Effector CD8-positive, alpha-beta T cell (primary cell): ENCODE measurements around the gene PHACTR3.

Source experiments
- DNase-seq: peaks from one replicate; lab custom pipeline; 2025; lab: John Stamatoyannopoulos, UW

PHACTR3 gene

DNA sequence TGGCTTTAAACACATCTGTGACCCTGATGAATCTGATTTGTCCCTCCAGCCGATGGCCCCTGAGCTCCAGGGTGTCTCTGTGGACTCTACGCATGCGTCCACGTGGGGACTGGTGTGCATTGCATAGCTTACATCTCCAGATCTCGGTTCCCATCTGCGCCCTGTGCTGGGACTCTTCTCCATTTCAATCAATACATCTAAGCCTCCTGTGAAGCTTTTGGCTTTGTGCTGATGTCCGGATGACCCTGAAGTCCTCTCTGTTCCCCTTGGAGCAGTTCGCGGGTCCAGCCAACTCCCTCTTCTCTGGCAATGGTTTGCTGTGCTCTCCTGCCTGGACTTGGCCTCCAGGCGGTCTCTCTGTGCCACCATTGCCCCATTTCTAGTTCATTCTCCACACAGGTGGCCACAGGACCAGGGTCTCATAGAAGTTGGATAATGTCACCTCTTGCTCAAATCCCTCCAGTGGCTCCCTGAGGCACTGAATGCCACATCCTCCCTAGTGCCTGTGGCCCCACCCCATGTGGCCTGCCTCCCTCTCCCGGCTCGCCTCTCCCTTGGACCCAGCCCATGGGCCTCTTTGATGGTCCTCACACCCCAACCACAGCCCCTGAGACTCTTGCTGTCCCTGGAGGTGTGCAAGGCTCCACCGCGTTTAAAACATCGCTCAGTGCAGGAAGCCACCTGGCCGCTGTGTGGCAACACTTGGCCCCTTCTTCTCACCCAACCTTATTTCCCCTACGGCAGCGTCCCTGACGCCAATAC lies 173.7 kb downstream of the PHACTR3 start:
- no peak for DNase-seq

DNA sequence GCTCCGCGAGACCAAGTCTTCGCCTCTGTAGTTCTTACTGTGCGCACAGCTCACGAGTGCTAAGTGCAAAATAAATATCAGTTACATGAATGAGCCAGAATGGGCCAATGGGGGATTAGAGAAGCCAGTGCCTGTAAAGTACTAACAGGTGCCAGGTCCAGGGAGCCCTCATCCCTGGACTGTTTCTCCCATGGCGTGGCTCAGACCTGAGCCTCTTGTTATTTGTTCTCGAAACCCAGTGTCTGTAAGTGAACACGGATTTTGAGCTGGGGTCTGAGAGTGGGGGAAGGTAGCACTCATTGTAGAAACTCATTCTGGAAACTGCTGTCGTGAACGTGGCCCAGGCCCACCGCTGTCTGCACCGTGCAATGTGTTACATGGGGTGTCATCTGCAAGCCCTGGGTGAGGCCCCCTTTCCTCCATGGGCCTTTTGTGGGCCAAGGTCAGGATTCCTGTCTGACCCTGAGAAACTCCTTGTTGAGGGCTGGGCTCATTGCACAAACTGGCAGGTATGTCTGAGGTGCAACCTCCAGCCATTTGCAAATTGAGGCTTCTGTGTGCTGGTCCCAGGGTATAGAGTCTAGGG lies 174.4 kb downstream of the PHACTR3 start:
- DNase-seq: no peak

DNA sequence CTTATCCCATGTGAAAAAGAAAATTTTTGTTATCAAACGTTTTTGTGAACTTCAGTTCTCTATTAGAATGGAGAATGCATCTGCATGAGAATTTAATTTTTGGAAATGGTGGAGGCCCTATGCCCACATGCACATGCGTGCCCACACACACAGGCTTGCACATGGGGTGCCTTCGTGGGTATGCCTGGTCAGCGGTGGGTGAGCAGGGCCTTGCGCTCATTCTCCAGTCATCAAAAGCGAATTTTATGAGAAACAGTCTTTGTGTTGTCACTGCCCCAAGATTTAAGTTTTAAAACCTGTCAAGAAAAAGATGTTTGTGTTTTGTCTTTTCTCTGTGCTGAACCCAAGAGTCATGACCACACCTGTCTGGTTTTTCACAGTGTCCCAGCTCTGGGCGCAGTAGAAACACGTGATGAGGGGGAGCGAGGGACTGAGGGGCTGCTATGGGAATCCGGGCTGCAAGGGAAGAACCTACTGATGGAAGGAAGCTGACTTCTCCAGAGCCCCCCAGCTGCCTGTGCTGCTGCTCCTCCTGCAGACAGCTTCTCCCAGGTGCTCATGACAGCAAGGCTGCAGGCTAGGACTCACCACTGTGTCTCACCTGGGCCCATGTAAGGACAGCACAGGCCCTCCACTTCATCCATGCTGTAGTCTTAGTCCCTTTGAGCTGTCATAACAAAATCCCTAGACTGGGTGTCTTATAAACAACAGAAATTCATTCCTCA lies 175.5 kb downstream of the PHACTR3 start:
- no peak for DNase-seq

DNA sequence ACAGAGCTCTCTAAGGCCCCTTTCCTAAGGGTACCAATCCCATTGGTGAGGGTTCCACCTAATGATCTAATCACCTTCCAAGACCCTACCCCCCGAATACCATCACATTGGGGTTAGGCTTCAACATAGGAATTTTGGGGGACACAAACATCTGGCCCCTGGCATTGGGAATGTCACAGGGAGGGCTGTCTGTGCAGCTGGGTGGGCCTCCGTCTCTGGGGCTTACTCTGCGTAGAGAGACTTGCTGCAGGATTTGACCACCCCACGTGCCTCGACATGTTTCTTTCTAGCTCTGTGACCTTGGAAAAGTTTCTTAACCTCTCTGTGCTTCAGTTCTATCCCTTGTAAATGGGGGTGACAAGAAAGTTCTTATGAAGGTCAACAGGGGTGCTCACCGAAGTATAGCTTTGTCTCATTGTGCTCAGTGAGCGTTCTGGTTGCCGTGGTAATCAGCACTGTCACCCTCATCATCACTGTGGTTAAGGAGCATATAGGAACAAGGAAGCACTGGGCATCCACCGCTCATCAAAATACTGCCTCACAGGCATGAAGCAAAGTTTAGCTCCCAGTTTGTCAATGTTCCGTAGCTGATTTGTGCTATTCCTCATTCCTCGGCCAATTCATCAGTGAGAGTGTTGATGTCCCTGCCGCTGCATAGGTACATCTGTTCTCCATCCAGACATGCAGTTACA lies 176.3 kb downstream of the PHACTR3 start:
- no peak for DNase-seq

DNA sequence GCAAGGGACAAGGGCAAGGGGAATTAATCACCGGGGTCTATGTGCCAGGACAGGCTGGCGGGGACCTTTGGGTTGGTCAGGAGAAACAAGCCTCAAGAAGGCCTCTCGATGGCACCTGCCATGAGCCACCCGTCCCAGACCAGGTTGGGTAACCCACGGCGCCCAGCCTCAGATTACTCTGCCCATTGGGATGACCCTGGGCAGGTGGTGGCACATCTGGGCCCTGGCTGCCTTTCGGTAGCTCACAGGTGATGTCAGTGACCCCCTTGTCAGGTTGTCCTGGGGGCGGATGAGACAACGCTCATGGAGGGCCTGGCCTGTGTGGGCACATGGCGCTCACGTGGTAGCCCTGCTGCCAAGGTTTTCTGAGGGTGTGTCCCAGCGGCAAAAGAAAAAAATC lies 176.9 kb downstream of the PHACTR3 start:
- DNase-seq: no peak

DNA sequence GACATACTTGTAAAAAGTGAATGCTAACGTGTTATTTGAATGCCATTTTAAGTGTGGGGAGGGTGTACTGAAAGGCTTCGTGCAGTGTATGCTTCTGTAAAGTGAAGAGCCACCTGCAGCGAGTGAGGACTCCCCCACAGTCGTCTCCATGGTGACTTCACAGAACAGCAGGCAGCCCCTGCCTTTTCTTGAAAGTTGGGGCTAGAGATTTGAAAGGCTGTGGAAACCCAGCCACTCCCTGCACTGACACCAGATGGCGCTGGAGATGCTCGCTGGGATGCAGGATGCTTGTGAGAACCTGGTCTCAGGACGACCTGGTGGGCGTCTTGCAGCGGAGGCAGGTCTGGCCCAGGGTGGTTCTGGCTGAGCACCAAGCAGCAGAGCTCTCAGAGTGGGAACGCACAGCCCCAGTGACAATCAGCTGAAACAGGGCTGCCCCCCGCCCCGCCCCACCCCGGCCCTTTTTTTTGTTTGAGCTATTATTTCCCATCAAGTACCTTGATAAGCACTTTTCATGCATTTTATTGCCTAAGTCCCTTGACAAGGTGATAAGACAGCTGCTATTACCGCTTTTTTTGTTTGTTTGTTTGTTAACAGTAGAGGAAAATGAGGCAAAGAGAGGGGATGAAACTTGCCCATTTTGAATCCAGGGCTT lies 178.8 kb downstream of the PHACTR3 start:
- DNase-seq: no peak

DNA sequence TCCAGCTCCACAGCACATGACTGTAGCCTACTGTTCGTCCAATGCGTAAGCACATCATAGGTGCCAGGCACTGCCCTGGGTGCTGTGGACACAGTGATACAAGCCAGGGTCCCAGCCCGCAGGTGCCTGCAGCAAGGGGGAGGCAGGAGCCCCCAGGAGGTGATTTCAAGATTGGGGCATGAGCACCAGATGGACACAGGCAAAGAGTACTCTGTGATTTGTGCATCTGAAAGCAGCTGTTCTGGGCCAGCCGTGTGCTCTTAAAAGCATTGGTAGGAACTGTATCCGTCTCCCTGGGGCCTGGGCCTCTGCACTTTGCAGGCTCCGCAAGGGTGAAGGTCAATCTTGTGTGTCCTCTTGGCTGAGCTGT lies 179.3 kb downstream of the PHACTR3 start:
- no peak for DNase-seq

DNA sequence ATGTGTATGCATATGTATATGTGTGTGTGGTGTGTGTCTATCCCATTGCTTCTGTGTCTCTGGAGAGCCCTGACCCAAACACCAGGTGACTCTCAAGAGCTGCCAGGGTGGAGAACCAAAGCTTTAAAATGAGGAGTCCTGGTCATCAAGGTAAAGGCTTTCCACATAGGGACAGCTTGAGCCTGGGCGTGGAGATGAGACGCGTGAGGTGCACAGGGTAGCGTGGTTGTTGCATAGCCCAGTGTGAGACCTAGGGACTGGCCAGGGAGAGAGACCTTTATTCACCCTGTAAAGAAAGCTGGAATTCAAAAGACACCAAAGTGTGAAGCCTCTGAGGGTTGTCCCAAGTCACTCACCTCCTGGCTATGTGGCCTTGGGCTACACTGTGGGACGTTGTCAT lies 180.0 kb downstream of the PHACTR3 start:
- no peak for DNase-seq

DNA sequence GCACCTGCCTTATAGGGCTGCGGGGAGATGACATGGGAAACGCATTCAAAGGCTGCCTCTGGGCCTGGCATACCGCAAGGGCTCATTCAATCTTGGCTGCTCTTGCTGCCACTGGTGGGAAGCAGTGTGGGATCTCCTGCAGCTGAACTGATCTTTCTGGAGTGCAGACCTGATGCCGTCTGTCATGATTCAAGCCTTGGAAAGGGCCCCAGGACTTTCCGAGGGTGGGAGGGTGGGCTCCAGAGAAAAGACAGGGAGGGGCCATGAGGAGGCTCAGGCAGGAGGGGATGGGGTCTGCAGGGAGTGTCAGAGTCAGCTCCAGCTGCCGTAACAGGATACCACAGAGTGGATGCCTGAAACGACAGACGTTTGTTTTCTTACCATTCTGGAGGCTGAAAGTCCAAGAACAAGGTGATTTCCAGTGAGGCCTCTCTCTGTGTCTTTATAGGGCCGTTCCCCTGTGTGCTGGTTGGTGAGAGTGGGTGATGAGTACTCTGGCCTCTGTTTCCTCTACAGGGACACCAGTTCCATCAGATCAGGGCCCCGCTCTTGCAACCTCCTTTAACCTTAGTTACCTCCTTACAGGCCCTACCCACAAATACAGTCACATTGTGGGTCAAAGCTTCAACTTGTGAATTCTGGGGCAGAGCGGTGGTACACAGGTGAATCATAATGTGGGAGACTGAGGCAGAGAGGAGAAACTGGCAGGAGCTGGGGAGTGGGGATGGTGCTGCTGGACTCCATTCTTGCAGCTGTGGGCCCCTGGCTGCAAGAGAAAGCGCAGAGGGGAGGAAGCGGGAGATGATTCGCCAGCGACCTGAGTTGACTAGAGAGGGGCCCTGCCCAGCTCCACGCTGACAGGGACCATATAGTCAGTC lies 180.7 kb downstream of the PHACTR3 start:
- no peak for DNase-seq

DNA sequence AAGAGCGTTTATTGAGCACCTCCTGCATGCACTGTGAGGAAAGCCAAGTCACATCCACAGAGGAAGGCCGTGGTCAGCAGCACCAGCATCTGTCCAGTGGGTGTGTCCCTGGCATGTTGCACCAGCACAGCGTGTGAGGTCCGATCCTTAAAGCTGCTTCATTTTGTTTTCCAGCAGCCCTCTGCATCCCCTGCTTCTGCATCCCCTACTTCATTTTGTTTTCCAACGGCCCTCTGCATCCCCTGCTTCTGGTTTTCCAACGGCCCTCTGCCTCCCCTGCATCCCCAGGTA lies 181.3 kb downstream of the PHACTR3 start:
- DNase-seq: no peak

DNA sequence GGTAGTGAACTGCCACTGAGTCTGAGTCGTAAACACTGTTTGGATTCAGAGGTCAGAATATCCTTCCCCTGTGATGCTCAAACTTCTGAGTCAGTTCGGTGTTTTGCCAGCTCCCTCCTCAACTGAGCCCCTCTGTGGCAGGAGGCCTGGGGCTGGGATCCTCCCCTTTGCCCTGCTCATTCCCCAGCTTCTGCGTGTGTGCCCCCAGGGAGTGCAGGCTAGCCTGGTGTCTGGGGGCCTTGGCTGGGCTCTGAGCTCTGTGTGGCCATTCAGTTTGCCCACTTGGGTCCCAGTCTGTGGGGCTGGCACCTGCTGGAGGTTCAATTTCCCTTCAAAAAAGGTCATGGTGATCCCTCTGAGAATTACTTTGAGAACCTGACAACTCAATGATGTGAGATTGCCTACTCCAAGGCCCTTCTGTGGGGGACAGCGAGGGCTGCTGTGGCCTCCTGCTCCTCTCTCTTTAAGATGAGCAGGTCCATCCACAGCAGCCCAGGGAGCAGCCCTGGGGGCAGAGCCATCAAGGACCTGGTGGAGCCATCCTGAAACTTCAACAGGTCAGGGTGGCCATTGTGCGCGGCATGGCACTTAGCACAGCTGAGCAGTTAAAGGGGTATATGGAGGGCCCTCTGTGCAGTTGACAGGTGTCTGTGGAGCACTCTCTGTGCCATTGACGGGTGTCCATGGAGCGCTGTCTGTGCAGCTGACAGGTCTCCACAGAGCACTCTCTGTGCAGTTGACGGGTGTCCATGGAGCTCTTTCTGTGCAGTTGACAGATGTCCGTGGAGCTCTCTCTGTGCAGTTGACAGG lies 181.9 kb downstream of the PHACTR3 start:
- DNase-seq: no peak

DNA sequence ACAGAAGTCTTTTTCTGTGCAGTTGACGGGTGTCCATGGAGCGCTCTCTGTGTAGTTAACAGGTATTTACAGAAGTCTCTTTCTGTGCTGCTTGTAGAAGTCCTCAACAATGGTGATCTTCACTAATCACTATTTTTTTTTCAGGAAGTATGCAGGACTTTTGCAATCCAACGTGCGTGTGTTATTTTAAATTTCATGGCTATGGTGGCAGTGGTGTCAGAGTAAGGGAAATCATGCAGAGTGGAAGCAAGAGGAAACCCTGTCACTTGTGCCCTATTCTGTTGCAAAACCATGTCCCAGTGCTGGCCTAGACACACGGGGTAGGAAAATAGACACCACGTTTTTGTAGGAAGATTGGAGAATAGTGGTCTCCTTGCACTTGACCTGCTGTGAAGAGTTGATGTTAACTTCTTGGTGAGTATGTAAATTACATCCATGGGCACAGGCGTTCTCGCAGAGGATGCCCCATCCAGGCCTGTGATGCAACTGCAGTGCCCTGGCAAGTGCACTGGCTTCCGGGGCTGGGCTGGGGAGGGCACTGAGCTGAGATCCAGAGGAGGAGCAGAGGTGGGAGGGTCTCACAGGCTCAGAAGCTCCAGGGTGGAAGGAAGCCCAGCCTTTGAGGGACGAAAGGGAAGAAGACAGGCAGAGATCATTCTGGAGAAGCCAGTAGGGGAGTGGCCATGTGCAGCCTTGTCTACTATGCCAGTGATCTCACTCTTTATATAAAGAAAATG lies 182.6 kb downstream of the PHACTR3 start:
- no peak for DNase-seq

DNA sequence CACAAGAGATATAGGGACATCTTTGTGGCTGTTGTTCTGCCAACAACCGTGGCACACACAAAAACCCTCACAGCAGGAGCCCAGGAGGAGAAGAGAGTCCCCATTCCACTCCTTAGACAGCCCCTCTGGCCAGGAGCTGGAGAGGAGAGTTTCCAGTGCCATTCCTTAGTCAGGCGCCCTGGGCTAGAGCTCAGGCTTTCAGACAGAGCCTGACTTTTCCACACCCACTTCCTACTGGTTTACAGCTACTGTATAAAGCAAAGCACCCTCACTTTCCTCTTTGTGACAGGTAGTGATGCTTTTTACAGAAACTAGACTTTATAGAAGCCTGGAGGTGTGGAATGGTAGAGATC lies 183.2 kb downstream of the PHACTR3 start:
- DNase-seq: no peak

DNA sequence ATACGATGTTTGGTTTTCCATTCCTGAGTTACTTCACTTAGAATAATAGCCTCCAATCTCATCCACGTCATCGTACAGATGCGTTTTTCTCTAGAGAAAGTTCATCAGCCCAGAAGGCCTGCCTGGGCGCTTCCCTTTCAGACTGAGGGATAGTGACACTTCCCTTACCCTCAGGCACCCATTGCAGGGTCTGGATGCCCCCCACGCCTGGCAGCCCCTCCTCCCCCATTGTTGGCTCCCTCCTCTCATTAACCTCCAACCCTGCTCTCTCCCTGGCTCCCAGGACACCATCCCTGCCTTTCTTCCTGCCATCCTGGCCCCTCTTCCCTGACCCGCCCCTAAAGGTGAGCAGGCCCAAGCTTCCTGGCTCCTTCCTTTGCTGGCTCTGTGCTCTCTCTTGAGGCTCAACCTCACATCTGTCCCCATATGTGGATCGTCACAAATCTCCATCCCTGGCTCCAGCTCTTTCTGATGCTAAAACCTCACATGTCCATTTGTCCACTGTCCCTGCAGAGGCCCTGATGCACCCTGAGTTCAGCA lies 183.9 kb downstream of the PHACTR3 start:
- DNase-seq: no peak

DNA sequence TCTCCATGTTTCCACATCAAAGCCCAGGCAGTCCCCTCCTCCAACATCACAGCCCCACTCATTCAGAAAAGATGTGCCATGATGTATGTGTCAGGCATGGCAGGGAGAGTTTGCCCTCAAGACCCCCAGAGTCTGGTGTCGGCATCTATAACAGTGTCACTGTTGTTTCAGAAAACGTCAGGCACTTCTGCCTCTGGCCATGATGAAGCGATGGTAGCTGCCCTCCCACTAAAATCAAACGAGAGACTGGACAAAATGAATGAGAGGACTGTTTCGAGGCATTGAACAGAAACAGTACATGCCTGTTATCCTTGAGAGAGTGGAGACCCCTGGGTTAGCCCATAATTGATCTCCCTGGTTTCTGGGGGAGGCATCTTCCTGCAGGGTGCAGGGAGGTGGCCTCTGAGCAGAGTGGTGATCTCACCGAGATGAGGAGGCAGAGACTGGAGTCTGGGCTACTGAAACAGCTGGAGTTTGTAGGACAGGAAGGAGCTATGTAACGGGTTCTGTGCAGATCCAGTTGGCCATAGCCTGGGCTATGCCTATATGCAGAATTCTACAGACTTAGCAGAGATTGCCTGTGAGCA lies 184.6 kb downstream of the PHACTR3 start:
- no peak for DNase-seq

DNA sequence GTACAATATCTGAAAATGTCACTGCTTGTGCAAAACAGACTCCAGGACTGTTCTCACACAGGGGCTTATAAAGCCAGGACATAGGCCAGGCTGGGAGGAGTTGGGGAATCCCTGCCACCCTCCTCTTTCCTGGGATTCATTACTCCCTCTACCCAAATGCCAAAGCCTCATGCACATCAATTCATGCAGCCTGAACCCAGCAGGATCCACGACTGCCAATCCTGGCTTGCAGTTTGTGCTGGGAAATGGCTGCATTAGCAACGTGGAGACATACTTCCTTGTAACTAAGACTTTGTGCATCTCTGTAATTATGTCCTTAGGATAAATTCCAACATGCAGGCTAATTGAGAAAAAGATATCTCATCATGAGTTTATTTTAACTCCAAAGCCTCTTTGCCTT lies 185.3 kb downstream of the PHACTR3 start:
- DNase-seq: no peak

DNA sequence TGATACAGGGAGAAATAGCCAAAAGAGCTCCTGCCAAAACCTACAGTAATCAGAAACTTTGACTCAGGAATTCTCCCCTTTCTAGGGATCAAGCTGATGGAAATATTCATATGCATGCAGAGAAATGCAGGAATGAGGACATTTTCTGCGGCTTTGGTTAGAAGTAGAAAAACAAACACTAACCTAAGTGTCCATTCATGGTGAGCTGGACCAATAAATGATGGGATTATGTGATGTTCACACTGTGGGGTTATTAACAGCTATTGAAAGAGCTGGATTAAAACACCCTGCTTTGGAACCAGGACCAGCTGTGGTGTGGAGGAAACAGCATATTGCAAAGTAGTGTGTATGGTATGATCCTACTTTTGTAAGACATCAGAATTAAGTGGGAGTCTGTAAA lies 186.0 kb downstream of the PHACTR3 start:
- DNase-seq: no peak

DNA sequence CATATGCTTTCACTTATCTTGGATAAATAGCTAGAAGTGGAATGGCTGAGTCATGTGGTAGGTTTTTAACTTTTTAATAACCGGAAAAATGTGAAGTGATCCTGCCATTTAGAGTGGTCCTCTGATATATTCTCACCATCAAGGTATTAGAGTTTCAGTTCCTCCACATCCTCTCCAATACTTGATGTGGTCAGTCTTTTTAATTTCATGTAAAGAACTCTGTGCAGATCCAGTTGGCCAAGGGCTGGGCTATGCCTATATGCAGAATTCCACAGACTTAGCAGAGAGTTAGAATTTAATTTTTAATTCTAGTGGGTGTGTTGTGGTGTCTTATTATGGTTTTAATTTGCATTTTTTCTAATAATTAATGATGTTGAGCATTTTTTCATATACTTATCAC lies 188.0 kb downstream of the PHACTR3 start:
- DNase-seq: no peak

DNA sequence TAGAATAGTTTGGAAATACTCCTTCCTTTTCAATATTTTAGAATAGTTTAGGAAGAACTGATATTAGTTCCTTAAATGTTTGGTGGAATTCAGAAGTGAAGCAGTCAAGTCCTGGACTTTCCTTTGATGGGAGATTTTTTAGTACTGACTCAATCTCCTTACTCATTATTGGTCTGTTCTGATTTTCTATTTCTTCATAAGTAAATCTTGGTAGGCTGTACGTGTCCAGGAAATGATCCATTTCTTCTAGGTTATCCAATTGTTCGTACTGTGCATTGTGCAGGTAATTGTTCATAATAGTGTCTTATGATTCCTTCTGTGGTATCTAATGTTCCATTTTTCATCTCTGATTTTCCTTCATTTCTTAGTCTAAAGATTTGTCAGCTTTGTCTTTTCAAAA lies 190.2 kb downstream of the PHACTR3 start:
- no peak for DNase-seq
